GM12892 (cell line): ENCODE data around the gene CCDC74B.
"Not testable (repeated sequence)": the region's sequence is repeated elsewhere in the genome, so short reads cannot be mapped to it uniquely, and the experiment has no call there.

ENCODE experiments used
- POLR2A ChIP-seq: IDR thresholded peaks from 2 replicates; pipeline ENCODE4 v1.6.1; 2011; ENCODE audit warnings: low read depth, low read length, control low read depth
- POLR2AphosphoS5 ChIP-seq: IDR thresholded peaks from 2 replicates; pipeline ENCODE4 v1.6.1; 2011; ENCODE audit warnings: low read depth, low read length, control low read depth
- TAF1 ChIP-seq: IDR thresholded peaks from 2 replicates; pipeline ENCODE4 v1.6.1; 2011; ENCODE audit warnings: low read depth, mild to moderate bottlenecking, control low read depth, low read length, borderline replicate concordance

GRCh38 chr2:130192451-130192850 lies 47.5 kb upstream of the CCDC74B start:
- TF ChIP-seq POLR2A, POLR2AphosphoS5, TAF1: not testable (repeated sequence)
